HG03469 (cell line): ENCODE measurements around the gene MEI4.
"Not testable (repeated sequence)": the region's sequence is repeated elsewhere in the genome, so short reads cannot be mapped to it uniquely, and the experiment has no call there.

Experiments used
- ATAC-seq: cut with Tn5 transposase; IDR thresholded peaks from one replicate; pipeline ENCODE4 v1.9.1; 2021; ENCODE audit warnings: mild to moderate bottlenecking, moderate library complexity, moderate number of reproducible peaks; ENCODE audit not compliant: unreplicated experiment

Gene MEI4

DNA sequence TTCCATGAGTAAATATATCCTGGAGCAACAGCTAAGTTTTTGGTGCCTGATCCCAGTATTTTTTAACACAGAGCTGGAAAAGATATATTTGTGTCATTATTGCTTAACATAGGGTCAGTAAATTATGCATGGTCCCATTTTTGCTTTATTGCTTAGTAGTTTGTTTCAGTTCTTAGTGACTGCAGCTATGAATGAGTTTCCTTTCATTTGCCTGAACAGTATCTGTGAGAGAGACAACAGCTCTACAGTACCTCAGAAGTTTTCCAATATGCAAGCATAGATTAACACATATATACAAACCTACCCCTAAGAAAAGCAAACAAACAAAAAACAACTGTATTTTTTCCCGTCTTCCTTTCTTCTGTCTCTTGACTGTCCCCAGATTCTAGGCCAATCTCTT is 160.3 kb downstream of the MEI4 start:
- no peak for ATAC-seq

DNA sequence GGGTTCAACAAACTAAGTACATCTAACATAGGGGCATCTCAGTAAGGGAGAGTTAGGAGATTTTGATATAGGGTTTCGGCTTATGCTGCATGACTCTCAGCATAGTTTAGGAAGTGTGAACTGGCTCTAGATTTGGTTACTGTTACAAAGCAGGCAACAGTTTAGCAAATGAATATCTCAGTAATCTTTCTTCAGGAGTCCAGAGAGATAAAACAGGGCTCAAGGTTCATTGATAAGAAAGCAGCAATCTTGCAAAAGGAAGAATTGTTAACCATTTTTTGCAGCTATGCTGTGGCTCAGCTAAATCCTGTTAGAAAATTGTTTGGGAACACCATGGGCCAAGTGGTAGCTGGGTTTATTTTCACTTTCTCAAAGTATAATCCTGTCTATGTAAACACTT is 161.3 kb downstream of the MEI4 start:
- no peak for ATAC-seq

DNA sequence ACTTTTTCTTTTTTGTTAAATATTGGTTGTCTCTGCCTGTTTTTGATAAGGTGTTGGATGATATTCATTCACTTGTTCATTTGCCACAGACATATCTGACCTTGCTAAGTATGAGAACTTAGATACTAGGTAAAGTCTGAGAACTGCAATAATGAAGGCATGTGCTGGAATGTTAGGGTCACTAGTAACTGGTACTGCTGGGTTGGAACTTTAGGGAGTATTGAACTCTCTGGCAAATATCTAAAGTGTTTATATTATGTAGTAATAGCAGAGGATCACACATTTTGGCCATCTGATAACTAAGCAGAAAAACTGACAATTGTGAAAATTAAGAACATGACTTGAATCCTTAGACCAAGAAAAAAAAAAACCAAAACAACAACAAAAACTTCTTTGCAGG is 162.7 kb downstream of the MEI4 start:
- no peak for ATAC-seq

DNA sequence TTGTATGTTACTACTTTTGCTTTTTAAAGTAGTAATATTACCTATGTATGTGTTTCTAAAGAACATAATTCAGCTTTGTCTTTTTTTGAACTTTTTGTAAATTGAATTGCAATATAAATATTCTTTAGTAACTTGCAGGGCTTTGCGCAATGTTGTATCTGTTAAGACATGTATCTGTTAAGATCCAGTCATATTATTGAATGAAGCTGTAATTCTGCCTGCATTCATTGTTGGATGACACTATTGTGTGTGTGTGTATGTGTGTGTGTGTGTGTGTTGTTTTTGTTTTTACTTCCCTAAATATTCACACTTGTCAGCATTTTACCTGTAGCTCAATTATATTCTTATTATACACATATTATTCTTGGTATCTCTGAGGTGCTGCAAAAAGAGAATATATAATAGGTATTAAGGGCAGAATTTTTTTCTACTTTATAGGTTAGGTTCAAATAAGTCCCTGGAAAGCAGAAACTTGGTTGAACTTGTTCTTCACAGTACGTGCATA is 164.0 kb downstream of the MEI4 start:
- ATAC-seq = no peak

DNA sequence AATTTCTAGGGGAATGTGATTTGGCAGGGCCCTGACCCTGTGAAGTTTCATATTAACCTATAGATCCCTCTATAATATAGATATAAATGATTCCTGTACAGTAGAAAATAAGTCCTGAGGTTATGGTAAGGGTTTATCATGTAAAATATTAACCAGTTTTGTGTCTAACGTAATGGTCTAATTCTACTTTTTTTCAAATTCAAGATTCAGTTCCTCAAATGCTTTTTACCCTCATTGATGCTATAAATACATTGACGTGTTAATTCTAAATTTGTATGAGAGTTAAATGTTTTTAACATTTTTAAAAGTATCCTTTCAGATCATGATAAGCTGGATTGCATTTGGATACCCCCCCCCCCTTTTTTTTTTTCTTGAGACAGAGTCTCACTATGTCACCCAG is 169.4 kb downstream of the MEI4 start:
- no peak for ATAC-seq

DNA sequence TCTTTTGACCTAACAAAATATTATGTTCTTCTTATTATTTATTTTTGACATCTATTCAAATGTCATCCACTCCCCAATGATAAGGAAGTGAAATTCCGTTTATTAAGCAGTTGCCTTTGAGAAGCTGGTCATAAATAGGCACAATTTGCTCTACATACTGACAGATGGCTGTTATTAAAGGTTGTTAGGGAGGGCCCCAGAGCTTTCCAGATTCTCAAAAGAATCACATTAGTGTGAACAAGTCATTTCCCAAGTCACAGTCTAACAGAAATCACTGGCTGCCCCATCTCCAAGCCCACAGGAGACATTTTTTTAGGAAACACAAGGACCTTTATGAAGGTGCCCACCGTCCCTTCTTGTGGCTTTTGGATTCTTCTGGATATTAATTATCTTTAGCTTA is 172.4 kb downstream of the MEI4 start:
- ATAC-seq = no peak

DNA sequence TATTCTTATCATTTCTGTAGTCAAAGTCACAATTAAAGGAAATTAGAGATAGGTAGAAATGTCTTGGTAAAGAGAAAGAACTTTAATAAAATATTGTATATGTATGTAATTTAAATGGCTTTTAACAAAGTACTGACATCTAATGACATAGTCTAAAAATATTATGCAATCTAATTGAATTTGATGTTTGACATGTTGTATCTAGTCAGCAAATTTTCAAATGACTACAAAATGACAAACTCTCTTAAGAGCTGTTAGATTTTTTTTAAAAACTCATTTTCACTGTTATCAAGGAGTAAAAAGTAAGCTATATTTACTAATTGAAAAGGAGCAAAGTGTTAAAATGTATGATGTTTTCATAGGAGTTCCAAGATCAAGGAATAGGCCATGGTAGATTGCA is 176.9 kb downstream of the MEI4 start:
- ATAC-seq = no peak

DNA sequence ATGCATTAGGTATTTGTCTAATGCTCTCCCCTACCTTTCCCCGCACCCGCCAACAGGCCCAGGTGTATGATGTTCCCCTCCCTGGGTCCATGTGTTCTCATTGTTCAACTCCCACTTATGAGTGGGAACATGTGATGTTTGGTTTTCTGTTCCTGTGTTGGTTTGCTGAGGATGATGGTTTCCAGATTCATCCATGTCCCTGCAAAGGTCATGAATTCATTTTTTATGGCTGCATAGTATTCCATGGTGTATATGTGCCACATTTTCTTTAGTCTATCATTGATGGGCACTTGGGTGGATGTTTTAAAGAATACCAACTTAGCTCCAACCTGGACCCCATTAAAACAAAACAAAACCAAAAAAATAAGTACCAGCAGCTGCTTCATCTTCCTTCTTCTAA is 180.9 kb downstream of the MEI4 start:
- ATAC-seq = not testable (repeated sequence)

DNA sequence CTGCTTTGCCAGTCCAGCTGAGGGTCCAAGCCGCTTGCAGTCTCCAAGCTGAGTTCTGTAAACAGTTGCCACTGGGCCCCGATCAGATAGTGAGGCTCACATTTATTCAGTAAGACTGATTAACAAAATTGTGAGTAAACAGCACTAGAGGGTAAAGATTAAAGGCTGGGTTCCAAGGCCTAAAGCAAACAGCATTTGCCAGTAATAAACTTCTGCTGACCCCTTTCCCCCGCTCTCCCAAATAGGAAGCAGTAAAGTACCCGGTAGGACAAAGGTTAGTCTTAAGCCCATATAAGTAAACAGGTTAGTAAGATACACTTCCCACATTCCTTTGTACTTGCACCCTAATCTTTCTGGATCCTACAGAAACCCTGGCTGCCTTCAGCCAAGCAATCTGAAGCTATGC is 181.8 kb downstream of the MEI4 start:
- ATAC-seq = no peak

DNA sequence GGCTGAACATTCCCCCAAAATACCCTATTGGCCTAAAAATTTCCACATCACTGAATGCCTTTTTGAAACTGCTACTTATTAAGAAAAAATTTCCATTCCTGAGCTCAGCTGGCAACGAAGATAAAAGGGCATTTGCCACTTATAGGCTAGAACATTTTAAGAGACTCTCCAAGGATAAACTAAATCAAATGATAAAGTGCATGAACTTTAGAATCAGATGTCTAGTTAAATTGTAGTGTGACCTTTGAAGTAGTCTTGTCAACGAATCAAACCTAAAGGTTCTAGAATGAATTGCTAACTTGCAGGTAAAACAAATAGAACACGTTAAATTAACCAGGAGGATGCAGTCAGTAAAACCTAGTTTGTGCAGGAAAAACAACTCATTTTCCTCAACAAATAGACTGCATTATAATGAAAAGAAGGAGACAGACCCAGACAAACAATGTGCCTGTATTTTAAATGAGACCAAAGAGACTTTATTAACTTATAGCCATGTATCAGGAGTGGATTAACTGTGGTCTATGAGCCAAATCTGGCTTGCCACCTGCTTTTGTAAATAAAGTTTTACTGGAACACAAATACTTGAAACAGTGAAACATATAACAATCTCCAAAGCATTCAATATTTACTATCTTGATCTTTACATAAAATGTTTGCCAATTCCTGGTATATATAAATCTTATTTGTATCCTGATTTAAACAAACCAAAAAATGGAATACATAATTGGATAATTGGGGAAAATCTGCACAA is 184.4 kb downstream of the MEI4 start:
- ATAC-seq = no peak

DNA sequence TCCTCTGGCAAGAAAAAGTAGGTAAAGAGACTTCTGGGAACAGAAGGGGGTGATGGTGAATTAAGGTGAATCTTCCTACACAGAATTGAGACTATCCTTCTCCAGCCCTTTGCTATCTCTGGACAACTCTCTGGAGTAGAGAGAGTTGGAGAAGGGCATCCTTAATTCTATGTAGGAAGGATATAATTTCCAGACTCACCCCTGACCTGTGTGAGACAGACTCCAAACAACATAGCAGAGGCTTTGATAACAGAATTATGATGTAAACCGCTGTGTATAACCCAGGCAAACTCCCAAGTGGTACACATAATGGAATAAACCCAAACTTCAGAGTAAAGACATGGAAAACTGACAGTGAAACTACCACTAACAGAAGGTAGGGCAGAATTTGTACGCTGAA is 186.5 kb downstream of the MEI4 start:
- no peak for ATAC-seq

DNA sequence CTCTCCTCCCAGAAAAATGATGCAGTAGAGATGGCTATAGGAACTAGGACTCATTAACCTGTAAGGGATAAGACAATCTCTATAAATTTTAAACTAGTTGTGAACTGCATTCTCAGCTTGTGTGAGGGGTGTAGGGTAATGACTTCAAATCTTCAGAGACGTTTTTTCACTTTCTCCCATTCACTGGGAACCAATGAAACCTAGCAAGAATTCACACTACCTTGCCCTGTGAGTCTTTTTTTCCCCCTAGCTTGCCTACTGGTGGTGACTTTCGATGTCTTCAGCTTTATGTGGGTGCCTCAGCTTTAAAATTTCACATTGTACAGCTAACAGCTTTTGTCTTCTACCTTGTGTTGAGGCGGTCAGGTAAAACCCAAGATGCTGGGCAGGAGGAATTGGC is 192.0 kb downstream of the MEI4 start:
- ATAC-seq = no peak

DNA sequence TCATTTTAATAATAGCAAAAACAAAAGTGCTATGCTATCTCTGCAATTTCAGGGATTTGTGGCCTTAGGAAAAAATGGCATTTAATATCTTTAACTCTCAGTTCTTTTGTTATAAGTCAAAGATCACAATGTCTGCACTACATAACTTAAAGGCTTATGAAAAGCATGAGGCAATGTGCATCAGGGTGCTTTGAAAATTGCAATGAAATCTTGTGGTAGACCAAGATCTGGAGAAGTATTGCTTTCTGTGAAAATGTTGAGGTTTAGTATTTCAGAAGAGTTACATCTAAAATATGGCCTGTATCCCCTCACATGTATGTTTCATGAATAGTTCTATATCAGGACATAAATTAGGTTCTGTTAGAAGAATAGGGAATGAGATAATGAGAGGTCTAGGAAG is 200.6 kb downstream of the MEI4 start:
- no peak for ATAC-seq

DNA sequence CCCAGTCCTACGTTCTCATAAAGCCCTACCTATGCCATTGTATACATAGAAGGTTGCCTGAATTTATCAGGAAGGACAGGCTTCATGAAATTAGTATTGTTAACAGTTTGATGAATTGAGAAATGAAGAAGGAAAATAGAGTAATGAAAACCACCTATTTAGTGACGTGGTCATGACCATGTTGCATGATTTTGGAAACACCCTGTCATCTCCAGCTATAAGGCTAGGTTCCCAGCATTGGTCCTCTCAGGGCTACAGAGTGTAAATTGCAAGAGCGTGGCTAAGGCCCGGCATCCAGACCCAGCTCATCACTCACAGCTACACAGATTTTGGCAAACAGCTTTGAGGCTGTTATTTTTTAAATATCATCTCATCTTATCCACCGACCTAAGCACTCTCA is 203.6 kb downstream of the MEI4 start:
- no peak for ATAC-seq

DNA sequence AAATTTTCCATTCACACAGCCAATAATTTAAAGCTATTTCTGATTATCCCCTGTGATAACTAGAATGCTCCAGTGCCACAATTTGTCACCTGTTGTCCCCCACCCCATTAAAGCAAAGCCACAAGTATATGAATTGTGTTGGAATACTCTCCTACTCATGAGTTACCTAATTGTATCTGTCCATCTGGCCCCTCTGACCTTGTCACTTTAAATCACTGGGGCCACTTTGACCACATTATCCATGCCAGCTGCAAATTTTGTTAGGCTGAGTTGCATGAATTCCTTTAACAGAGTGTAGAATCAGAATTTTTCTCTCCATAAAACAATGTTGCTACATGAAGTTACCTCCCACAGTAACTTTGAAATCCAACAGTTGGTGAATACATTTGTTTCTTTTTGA is 204.6 kb downstream of the MEI4 start:
- ATAC-seq = no peak

DNA sequence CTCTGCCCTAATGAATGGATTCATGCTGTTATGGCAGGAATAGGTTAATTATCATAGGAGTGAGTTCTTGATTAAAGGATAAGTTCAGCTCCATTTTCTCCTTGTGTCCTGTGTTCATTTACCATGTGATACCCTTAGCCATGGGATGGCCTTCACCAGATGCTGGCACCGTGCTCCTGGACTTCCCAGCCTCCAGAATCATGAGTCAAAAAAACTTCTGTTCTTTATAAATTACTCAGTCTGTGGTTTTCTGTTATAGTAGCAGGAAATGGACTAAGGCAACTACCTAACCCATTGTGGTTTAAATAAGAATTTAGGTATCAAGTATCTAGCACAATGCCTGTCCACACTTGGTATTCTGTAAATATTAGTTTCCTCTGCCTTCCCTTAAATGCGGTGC is 223.5 kb downstream of the MEI4 start:
- ATAC-seq = no peak

DNA sequence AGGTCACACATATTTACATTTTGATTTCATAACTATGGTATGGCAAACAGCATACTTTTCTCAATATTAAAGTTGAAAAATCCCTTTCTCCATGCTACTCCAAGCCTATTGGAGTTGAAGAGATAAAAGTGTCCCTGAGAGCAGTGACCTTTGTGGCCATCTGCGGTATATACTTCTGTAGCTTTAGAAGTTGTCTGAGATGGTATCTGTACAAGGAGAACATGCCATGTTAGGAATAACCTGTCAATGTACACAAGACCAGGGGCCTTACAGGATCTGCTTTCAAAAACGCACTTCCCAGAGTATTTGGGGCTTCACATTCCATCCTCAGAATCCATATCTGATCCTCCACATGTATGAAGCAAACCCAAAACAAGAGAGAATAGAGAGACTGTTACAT is 226.7 kb downstream of the MEI4 start:
- ATAC-seq = no peak

DNA sequence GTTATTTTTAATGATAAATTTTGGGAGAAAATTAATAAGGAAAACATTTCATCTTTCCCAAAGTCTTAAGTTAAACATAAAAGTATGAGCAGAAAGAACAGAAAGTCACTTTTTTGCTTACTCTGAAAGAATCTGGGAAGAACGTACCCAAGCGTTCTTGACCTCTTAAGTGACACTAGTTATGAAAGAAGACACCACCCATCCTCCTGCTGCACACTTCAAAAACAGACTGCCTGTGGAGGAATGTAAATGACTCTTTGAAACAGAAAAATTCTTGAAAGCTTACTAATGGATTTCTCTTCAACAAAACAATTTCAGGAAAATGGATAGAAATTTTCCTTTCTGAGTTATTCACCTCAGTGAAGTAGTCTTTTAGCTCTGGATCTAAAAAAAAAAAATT is 227.7 kb downstream of the MEI4 start:
- ATAC-seq = no peak

DNA sequence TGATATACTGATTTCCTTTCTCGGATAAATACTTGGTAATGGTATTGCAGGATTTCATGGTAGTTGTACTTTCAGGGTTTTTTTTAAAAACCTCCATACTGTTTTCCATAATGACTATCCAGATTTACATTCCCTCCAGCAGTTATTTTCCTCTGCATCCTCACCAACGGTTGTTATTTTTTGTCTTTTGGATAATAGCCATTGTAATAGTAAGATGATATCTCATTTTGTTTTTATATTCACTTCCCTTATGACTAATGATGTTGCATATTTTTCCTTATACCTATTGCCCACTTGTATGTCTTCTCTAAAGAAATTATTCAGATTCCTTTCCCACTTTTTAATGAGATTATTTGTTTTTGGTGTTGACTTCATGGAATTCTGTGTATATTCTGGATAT is 231.0 kb downstream of the MEI4 start:
- no peak for ATAC-seq

DNA sequence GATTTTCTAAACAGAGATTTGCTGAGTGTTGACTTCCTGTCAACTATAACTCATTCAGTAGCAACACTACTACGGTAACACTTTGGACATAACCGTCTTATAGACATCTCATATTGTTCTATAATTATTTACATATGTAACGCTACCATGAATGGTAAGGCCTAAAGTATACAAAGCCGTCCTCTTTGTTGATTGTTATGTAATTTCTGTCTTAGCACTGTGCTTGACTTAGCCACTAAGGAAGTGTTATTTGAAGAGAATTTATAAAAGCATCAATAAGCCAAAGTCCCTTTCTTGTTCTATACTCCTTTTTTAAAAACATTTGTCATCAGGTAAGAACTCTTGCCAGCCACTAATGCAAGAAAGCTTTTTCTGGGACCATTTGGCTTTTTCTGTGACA is 240.6 kb downstream of the MEI4 start:
- no peak for ATAC-seq

DNA sequence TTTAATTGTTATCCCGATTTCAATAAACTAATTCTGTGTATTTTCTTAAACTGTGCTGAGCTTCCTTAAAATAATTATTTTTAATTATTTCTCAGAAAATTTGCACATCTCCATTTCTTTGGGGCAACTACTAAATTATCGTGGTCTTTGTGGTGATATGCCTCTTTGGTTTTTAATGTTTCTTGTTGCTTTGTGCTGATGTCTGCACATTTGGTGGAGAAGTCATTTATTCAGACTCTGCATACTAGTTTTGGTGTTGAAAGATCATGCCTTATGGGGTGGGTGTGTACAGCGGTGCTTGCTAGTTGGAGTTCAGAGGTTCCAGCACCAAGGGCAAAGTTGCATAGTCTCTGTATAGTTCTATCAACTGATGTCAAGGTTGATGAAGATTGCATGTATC is 253.2 kb downstream of the MEI4 start:
- no peak for ATAC-seq

DNA sequence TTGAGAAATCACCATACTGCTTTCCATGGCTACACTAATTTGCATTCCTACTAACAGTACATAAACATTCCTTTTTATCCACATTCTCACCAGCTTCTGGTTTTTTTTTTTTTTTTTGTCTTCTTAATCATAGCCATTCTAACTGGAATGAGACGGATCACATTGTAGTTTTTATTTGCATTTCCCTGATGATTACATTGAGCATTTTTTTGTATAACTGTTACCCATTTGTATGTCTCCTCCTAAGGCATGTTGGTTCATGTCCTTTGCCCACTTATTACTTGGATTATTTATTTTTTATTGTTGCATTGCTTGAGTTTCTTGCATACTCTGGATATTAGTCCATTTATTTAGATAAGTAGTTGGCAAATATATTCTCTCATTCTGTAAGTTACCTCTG is 258.0 kb downstream of the MEI4 start:
- no peak for ATAC-seq

DNA sequence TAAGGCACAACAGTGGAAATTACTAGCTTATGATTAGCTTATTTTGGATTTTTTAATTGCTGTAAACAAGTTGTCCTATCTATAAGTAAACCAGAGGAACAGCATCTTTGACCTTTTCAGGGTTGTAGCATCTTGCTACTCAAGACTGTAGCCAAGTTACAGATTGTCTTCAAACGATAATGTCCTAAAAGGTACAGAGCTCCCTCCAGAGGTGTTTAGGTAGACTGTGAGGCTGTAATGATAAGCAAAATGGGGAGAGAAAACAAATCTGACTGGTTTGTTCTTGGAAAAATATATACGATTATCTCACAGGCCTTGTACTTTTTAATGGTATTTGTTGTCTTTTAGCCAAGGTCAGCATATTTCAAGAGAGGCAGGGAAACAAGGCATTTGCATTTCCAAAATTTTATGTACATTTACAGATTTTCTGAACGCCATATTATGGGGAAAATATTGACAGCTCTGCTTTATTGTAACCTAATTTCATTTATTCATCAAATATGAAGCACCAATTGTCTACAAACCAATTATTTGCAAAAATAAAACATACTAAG is 273.4 kb downstream of the MEI4 start:
- no peak for ATAC-seq
